Liver (tissue), 9 donors: ENCODE measurements around the gene NPR2. TPM values are rescaled to one million over a fixed set of nuclear protein-coding genes. Genes with fewer than 3 reads are reported as not detected.

ENCODE experiments used
- DNase-seq: peaks from one replicate; pipeline ENCODE4 v3.0.0-alpha.2; 2017; ENCODE audit warnings: low spot score
- H3K27ac ChIP-seq, 2 donors: one replicate each; pipeline ENCODE4 v1.7.0; 2013; ENCODE audit warnings: inconsistent platforms in 2 of 2, low read length in 2 of 2, control low read depth in 1 of 2, low read depth in 1 of 2, mild to moderate bottlenecking in 1 of 2
- H3K27me3 ChIP-seq, 4 donors: one replicate each; pipeline versions ENCODE4 v1.6.1 to v1.7.0; 2013; ENCODE audit warnings: low read length in 3 of 4, inconsistent platforms in 1 of 4, mild to moderate bottlenecking in 1 of 4, moderate library complexity in 1 of 4; ENCODE audit not compliant: control insufficient read depth in 4 of 4, insufficient read depth in 4 of 4
- H3K36me3 ChIP-seq, 4 donors: one replicate each; pipeline versions ENCODE4 v1.6.1 to v1.7.0; 2013; ENCODE audit warnings: low read length in 3 of 4, mild to moderate bottlenecking in 3 of 4, low read depth in 1 of 4, moderate library complexity in 1 of 4; ENCODE audit not compliant: control insufficient read depth in 4 of 4, insufficient read depth in 3 of 4
- H3K4me1 ChIP-seq, 4 donors: one replicate each; pipeline versions ENCODE4 v1.6.1 to v1.7.0; 2013; ENCODE audit warnings: low read length in 3 of 4, mild to moderate bottlenecking in 3 of 4, moderate library complexity in 1 of 4; ENCODE audit not compliant: control insufficient read depth in 4 of 4, insufficient read depth in 4 of 4
- H3K4me3 ChIP-seq, 3 donors: one replicate each; pipeline versions ENCODE4 v1.6.1 to v1.7.0; 2013; ENCODE audit warnings: low read length in 3 of 3, control low read depth in 1 of 3, low read depth in 1 of 3, mild to moderate bottlenecking in 1 of 3
- H3K9ac ChIP-seq, 2 donors: one replicate each; pipeline ENCODE4 v1.7.0; 2013; ENCODE audit warnings: low read length in 2 of 2, mild to moderate bottlenecking in 2 of 2, moderate library complexity in 2 of 2, control low read depth in 1 of 2, low read depth in 1 of 2
- H3K9me3 ChIP-seq, 4 donors: one replicate each; pipeline versions ENCODE4 v1.6.1 to v1.7.0; 2013; ENCODE audit warnings: low read length in 3 of 4; ENCODE audit not compliant: control insufficient read depth in 4 of 4
- EGR1 ChIP-seq, 2 donors: IDR thresholded peaks; 2 replicates each; pipeline ENCODE4 v1.6.1; 2016 to 2018; ENCODE audit warnings: antibody characterized with exemption in 2 of 2, low read depth in 2 of 2
- FOXA1 ChIP-seq: IDR thresholded peaks from 2 replicates; pipeline ENCODE4 v1.6.1; 2016; ENCODE audit warnings: antibody characterized with exemption
- FOXA2 ChIP-seq: IDR thresholded peaks from 2 replicates; pipeline ENCODE4 v1.6.1; 2016; ENCODE audit warnings: antibody characterized with exemption
- GABPA ChIP-seq, 2 donors: IDR thresholded peaks in 1 of 2; conservative IDR thresholded peaks in 1 of 2; 2 replicates each; pipeline ENCODE4 v1.6.1; 2016; ENCODE audit warnings: antibody characterized with exemption in 2 of 2, mild to moderate bottlenecking in 1 of 2, moderate library complexity in 1 of 2
- HNF4A ChIP-seq, 2 donors: conservative IDR thresholded peaks; 2 replicates each; pipeline ENCODE4 v1.6.1; 2016; ENCODE audit warnings: antibody characterized with exemption in 2 of 2, mild to moderate bottlenecking in 2 of 2
- HNF4G ChIP-seq: IDR thresholded peaks from 2 replicates; pipeline ENCODE4 v1.6.1; 2016; ENCODE audit warnings: antibody characterized with exemption
- JUND ChIP-seq, 2 donors: IDR thresholded peaks; 2 replicates each; pipeline ENCODE4 v1.6.1; 2016; ENCODE audit warnings: antibody characterized with exemption in 2 of 2
- NR2F2 ChIP-seq: IDR thresholded peaks from 2 replicates; pipeline ENCODE4 v1.6.1; 2016; ENCODE audit warnings: antibody characterized with exemption
- RAD21 ChIP-seq, 2 donors: IDR thresholded peaks; 2 replicates each; pipeline ENCODE4 v1.6.1; 2016; ENCODE audit warnings: antibody characterized with exemption in 2 of 2, mild to moderate bottlenecking in 2 of 2
- RXRA ChIP-seq, 2 donors: IDR thresholded peaks; 2 replicates each; pipeline ENCODE4 v1.6.1; 2017 to 2018; ENCODE audit warnings: antibody characterized with exemption in 2 of 2, mild to moderate bottlenecking in 1 of 2
- SP1 ChIP-seq: IDR thresholded peaks from 2 replicates; pipeline ENCODE4 v1.6.1; 2018; ENCODE audit warnings: antibody characterized with exemption, mild to moderate bottlenecking
- TAF1 ChIP-seq: conservative IDR thresholded peaks from 2 replicates; pipeline ENCODE4 v1.6.1; 2016; ENCODE audit warnings: antibody characterized with exemption, mild to moderate bottlenecking
- YY1 ChIP-seq: IDR thresholded peaks from 2 replicates; pipeline ENCODE4 v1.6.1; 2016; ENCODE audit warnings: antibody characterized with exemption, mild to moderate bottlenecking
- WGBS: extraction: QIAGEN DNeasy Blood & Tissue Kit; methylation state at CpG from one replicate; pipeline ENCODE4 v1.1.7; 2013; 5-methylcytosine and 5-hydroxymethylcytosine counted together
- polyA plus RNA-seq, 2 donors: library from polyadenylated mRNA; stranded (reverse) in 1 of 2; unstranded in 1 of 2; fragments of 200-250 nt in 1 of 2; fragments of >200 nt in 1 of 2; fragmentation: Nextera tagmentation in 1 of 2; extraction: Ambion mirVana in 1 of 2; gene quantifications; one replicate each; pipeline versions ENCODE4 v1.2.1 to v1.2.3, GENCODE V29; 2013 to 2015
- total RNA-seq, 2 donors: library from RNA; depleted of rRNA; stranded (reverse); fragments of >200 nt; gene quantifications; one replicate each; pipeline ENCODE4 v1.2.3, GENCODE V29; 2014
- TF ChIP-seq, protein P1 (sequence below): IDR thresholded peaks from 2 replicates; pipeline ENCODE4 v1.6.1; 2016; ENCODE audit warnings: antibody characterized with exemption
- TF ChIP-seq, protein P2 (sequence below): fragments of 150-350 bp; IDR thresholded peaks from 2 replicates; pipeline ENCODE4 v1.5.1; 2017; ENCODE audit warnings: improper control_type of control experiment, low read depth, low read length; ENCODE audit not compliant: missing input control
- TF ChIP-seq, protein P3 (sequence below): IDR thresholded peaks from 2 replicates; pipeline ENCODE4 v1.6.1; 2016; ENCODE audit warnings: antibody characterized with exemption
- TF ChIP-seq, protein P4 (sequence below): IDR thresholded peaks from 2 replicates; pipeline ENCODE4 v1.6.1; 2016; ENCODE audit warnings: antibody characterized with exemption, mild to moderate bottlenecking
- TF ChIP-seq, protein P5 (sequence below): IDR thresholded peaks from 2 replicates; pipeline ENCODE4 v1.6.1; 2016; ENCODE audit warnings: antibody characterized with exemption
- donor health status: healthy.
- donor health status: healthy.
- donor health status: healthy.
- donor health status: healthy.
- donor health status: healthy.

The NPR2 gene
- total RNA-seq (10 to 100 TPM in 1 of 2 donors, 1 to 10 TPM in 1; 9.4 to 17.1 TPM), polyA plus RNA-seq (10 to 100 TPM in 1 of 2 donors, 1 to 10 TPM in 1; 8.6 to 13.0 TPM)

DNA sequence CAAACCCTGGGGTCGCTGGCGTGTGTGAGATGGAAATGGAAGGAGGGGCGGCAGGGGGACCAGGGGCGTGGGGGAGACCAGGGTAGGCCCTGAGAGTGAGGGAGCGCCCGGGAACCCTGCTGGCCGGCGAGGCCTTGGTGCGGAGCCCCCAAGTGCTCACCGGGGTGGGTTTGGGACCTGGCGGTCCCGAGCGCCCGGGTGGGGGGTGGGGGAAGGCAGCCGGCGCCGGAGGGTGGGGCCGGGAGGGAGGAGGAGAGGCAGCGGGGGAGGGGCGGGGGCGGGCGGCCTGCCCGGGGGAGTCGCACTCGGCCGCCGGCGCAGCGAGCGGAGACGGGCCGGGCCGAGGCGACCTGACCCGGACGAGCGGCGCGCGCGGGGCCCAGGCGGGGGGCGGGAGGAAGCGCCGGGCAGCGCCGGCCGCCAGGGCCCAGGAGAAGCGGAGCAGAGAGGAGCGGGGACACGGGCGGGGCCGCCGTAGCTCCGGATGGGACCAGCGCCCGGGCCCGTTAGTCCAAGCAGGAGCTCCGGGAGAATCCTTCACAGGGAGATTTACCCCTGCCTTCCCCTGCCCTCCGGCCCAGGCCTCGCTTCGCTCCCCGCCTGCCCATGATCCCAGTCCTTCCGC lies at the start of gene NPR2:
Gene NPR2, plus strand, starts transcription at position 295 of the 625 bp plus-strand sequence. CDS start 818 bp downstream, outside the sequence.
- Histone ChIP-seq H3K4me3 (peak within 1 kb of the TSS in 2 of 3 donors; percentile 60 to 64), H3K36me3 (no peaks in the 10 kb centered on the region), H3K27ac (no peak within 1 kb of the TSS), H3K9ac (peak within 1 kb of the TSS in 1 of 2 donors; percentile 34), H3K4me1 (peaks cover 0 to 23% (median 12%) of the 10 kb centered on the region in 4 donors), H3K27me3 (no peaks in the 10 kb centered on the region), H3K9me3 (no peaks in the 10 kb centered on the region)
- peak; percentile 46 for DNase-seq
- WGBS: 25% methylated on average over 64 of the region's 64 CpGs
- no peak for TF ChIP-seq JUND (IDR thresholded peaks at IDR 0.05)
- no peak for TF ChIP-seq FOXA2
- TF ChIP-seq, protein P1, sequence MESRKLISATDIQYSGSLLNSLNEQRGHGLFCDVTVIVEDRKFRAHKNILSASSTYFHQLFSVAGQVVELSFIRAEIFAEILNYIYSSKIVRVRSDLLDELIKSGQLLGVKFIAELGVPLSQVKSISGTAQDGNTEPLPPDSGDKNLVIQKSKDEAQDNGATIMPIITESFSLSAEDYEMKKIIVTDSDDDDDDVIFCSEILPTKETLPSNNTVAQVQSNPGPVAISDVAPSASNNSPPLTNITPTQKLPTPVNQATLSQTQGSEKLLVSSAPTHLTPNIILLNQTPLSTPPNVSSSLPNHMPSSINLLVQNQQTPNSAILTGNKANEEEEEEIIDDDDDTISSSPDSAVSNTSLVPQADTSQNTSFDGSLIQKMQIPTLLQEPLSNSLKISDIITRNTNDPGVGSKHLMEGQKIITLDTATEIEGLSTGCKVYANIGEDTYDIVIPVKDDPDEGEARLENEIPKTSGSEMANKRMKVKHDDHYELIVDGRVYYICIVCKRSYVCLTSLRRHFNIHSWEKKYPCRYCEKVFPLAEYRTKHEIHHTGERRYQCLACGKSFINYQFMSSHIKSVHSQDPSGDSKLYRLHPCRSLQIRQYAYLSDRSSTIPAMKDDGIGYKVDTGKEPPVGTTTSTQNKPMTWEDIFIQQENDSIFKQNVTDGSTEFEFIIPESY: no peak
- TF ChIP-seq EGR1 (IDR thresholded peaks at IDR 0.05; ENCODE audit: low read depth in 2 of 2): no peak
- TF ChIP-seq YY1: no peak
- TF ChIP-seq, protein P2, sequence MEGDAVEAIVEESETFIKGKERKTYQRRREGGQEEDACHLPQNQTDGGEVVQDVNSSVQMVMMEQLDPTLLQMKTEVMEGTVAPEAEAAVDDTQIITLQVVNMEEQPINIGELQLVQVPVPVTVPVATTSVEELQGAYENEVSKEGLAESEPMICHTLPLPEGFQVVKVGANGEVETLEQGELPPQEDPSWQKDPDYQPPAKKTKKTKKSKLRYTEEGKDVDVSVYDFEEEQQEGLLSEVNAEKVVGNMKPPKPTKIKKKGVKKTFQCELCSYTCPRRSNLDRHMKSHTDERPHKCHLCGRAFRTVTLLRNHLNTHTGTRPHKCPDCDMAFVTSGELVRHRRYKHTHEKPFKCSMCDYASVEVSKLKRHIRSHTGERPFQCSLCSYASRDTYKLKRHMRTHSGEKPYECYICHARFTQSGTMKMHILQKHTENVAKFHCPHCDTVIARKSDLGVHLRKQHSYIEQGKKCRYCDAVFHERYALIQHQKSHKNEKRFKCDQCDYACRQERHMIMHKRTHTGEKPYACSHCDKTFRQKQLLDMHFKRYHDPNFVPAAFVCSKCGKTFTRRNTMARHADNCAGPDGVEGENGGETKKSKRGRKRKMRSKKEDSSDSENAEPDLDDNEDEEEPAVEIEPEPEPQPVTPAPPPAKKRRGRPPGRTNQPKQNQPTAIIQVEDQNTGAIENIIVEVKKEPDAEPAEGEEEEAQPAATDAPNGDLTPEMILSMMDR: no peak
- TF ChIP-seq, protein P3, sequence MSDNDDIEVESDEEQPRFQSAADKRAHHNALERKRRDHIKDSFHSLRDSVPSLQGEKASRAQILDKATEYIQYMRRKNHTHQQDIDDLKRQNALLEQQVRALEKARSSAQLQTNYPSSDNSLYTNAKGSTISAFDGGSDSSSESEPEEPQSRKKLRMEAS: no peak
- no peak for TF ChIP-seq RAD21 (IDR thresholded peaks at IDR 0.05)
- TF ChIP-seq HNF4G: no peak
- TF ChIP-seq NR2F2: no peak
- TF ChIP-seq, protein P4, sequence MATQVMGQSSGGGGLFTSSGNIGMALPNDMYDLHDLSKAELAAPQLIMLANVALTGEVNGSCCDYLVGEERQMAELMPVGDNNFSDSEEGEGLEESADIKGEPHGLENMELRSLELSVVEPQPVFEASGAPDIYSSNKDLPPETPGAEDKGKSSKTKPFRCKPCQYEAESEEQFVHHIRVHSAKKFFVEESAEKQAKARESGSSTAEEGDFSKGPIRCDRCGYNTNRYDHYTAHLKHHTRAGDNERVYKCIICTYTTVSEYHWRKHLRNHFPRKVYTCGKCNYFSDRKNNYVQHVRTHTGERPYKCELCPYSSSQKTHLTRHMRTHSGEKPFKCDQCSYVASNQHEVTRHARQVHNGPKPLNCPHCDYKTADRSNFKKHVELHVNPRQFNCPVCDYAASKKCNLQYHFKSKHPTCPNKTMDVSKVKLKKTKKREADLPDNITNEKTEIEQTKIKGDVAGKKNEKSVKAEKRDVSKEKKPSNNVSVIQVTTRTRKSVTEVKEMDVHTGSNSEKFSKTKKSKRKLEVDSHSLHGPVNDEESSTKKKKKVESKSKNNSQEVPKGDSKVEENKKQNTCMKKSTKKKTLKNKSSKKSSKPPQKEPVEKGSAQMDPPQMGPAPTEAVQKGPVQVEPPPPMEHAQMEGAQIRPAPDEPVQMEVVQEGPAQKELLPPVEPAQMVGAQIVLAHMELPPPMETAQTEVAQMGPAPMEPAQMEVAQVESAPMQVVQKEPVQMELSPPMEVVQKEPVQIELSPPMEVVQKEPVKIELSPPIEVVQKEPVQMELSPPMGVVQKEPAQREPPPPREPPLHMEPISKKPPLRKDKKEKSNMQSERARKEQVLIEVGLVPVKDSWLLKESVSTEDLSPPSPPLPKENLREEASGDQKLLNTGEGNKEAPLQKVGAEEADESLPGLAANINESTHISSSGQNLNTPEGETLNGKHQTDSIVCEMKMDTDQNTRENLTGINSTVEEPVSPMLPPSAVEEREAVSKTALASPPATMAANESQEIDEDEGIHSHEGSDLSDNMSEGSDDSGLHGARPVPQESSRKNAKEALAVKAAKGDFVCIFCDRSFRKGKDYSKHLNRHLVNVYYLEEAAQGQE: no peak
- TF ChIP-seq RXRA (IDR thresholded peaks at IDR 0.05): no peak
- no peak for TF ChIP-seq TAF1
- no peak for TF ChIP-seq GABPA (IDR thresholded peaks at IDR 0.05 in 1 of 2, conservative IDR thresholded peaks at IDR 0.05 in 1 of 2)
- TF ChIP-seq SP1: no peak
- no peak for TF ChIP-seq FOXA1
- TF ChIP-seq, protein P5, sequence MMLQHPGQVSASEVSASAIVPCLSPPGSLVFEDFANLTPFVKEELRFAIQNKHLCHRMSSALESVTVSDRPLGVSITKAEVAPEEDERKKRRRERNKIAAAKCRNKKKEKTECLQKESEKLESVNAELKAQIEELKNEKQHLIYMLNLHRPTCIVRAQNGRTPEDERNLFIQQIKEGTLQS: no peak
- no peak for TF ChIP-seq HNF4A (conservative IDR thresholded peaks at IDR 0.05)
